CD4-positive, alpha-beta T cell treated with Interleukin-12 subunit alpha and Interleukin-12 subunit beta, for 1 hour (primary cell): ENCODE results near the gene TMPRSS9.

Experiments used
- DNase-seq: peaks from one replicate; pipeline ENCODE4 v3.0.0-alpha.2; 2020

TMPRSS9 gene

DNA sequence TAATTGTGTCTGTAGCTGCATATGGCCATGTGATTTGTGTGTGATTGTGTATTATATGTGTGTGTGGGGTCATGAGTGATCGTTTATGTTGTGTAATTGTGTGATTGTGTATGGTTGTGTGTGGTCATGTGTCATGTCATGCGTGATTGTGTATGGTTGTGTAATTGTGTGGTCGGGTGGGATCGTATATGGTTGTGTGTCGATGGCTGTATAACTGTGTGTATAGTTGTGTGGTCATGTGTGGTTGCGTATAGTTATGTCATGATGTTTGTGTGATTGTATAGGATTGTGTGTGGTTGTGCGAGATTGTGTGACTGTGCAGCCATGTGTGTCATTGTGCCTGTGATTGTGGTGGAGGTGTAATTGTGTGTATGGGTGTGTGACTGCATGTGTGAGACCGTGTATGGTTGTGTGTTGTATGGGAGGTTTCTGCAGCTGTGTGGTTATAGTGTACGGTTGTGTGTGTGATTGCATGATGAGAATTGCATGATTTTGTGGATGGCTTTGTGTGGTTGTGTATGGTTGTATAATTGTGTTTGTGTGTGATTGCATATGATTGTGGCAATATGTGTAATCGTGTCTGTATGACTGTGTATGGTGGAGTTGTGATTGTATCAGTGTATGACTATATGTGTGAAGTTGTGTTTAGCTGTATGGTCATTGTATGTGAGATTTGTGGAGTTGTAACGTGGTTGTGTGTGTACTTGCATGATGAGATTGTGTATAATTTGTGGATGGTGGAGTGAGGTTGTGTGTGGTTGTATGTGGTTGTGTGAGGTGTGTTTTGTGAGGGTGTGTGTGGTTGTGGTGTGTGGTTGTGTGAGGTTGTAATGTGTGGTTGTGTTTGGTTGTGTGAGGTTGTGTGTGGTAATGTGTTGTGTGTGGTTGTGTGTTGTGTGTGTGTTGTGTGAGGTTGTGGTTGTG is 2.2 kb downstream of the TMPRSS9 start:
- DNase-seq: no peak

DNA sequence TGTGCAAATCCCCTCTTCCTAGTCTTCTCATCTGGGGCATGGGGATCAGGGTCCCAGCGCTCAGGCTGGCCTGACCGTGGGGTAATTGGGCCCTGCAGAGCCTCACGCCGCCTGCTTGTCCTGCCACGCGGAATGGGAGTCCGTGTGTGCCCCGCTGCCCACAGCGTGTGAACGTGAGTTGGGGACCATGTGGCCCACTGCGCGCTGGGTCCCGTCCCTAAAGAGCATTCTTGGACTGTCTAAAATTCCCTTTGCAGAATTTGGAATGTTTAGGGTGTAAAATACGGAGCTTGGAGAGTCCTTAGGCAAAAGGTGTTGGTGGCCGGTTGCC is 2.9 kb downstream of the TMPRSS9 start:
- no peak for DNase-seq

DNA sequence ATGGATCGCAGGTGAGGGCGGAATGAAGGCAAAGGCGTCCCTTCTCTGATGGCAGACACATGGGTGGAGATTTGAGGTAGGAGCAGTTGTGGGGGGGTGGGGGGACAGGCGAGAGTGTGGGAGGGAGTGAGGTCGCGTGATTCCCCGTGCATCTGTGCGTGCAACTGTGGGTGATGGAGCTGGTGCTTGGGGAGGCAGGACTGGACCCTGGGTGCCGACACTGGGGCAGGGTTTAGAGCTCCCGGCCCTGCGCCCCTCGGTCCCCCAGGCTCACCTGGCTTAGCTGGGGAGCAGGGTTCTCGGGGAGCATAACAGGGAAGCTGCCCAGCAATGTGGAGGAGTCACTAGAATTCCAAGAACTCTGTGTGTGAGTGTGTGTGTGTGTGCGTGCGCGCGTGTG is 3.4 kb downstream of the TMPRSS9 start:
- DNase-seq: no peak

- DNase-seq: no peak
Observed at GRCh38 chr19:2365201-2365970, 5.3 kb downstream of the TMPRSS9 start.

DNA sequence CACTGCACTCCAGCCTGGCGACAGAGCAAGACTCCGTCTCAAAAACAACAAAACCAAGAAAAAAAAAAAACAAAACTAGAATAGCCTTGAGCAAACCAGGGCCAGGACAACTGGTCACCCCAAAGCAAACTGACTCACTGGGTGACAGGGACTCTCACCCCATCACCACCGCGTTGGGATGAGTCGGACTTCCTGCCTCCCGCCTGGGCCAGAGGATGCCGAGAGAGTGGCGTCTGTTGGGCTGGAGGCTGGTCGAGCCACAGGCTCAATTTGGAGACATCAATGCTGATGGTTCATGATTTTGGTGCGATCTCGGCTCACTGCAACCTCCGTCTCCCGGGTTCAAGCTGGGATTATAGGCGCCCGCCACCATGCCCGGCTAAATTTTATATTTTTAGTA is 11.6 kb downstream of the TMPRSS9 start:
- no peak for DNase-seq

DNA sequence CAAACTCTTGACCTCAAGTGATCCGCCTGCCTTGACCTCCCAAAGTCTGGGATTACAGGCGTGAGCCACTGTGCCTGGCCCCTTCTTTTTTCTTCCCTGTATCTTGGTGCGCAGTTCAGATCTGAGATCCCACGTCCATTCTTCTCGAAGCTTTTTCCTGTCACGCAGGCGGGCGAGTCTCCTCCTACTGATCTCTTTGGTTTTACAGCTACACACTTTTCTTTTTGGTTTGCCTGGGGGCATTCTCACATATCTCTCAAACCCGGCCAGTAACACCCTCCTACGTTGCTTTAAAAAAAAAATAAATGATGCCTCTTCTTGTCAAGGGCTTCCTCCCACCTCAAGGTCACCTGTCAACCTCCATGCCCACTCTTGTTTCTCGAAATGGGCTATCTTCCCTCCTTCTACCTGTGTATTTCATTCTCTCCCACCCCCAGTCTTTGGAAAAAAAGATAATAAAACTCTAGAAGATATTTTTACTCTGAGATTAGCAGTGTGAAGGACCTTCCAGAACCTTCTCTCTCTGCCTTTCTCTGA is 12.1 kb downstream of the TMPRSS9 start:
- no peak for DNase-seq

GRCh38 chr19:2374808-2375207 is 14.7 kb downstream of the TMPRSS9 start:
- DNase-seq: no peak

- DNase-seq: no peak
Observed at GRCh38 chr19:2375353-2376121, 15.5 kb downstream of the TMPRSS9 start.

DNA sequence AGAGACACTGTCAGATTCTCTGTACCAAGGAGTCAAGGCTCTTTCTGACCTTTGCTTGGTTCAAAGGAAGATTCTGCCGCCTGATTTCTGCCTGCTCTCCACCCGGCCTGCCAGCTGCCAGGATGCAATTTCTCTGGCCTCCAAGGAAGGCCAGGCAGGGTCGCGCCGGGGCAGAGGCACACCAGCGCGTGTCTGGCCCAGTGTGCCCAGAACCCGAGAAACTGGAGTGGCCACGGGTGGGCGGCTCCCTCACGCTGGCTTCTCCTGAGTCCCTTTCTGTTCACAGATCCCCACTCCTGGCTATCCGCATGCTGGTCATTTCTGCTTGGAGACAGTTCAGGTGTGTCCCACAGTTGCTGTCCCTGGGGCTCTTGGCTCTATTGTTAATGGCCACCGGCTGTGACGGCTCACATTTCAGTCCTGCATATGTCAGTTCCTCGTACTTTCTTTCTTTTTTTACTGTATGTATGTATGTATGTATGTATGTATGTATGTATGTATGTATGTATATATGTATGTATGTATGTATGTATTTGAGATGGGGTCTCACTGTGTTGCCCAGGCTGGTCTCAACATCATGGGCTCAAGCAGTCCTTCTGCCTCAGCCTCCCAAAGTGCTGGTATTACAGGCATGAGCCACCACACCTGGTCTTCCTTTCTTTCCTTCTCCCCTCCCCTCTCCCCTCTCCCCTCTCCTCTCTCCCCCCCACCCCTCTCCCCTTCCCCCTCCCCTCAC is 16.9 kb downstream of the TMPRSS9 start:
- DNase-seq: no peak

DNA sequence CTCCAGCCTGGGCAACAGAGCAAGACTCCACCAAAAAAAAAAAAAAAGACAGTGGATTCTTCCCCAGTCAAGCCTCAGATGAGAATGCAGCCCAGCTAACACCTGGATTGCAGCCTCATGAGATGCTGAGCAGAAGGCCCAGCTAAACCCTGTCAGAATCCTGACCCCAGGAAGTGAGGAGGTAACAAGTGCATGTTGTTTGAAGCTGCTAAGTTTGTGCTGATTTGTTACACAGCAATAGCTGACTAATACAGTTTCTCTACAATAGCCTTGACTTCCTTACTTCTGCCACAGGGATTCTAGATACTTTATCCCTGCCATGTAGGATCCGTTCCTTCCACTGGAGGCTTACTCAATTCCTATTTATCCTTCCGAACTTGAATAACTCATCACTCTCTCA is 20.5 kb downstream of the TMPRSS9 start:
- no peak for DNase-seq

- DNase-seq: no peak
Observed at GRCh38 chr19:2381148-2381820, 21.2 kb downstream of the TMPRSS9 start.

DNA sequence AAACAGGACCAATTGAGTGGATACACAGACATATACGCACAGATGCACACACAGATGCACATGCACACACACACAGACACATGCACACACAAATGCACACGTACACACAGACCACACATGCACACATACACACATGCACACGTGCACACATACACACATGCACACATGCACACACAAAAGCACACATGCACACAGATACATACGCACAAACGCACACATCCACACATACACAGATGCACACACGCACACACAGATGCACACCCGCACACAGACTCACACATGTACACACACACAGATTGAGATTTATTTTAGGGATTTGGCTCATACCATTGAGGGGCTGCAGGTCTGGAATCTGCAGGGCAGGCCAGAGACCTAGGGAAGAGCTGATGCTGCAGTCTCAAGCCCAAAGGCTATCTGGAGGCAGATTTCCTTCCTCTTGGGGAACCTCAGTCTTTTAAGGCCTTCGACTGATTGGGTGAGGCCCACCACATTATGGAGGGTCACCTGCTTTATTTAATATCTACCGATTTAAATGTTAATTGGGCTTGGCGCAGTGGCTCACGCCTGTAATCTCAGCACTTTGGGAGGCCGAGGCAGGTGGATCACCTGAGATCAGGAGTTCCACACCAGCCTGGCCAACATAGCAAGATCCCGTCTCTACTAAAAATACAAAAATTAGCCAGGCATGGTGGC is 22.6 kb downstream of the TMPRSS9 start:
- no peak for DNase-seq

DNA sequence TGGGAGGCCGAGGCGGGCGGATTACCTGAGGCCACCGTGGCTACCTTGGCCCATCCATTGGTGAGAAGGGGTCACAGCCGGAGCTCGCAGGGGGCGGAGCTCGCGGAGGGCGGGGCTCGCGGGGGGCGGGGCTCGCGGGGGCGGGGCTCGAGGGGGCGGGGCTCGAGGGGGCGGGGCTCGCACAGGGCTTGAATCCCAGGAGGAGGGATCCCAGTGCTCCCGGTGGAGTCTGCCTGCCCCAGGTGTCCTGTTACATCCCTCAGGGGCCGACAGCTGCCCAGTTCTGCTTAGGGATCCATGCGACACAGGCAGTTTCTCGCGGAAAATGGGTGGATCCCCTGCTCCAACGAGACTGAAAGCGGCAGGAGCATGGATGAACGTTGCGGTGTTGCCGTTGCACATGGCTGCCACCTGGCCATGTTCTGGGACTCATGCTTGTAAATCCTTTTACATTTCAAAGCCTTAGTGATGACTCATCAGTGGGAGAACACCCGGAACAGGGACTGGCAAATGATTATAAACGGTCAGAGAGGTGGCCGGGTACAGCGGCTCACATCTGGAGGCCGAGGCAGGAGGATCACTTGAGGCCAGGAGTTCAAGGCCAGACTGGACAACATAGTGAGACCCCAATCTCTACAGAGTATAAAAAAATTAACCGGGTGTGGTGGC is 25.1 kb downstream of the TMPRSS9 start:
- DNase-seq: no peak

DNA sequence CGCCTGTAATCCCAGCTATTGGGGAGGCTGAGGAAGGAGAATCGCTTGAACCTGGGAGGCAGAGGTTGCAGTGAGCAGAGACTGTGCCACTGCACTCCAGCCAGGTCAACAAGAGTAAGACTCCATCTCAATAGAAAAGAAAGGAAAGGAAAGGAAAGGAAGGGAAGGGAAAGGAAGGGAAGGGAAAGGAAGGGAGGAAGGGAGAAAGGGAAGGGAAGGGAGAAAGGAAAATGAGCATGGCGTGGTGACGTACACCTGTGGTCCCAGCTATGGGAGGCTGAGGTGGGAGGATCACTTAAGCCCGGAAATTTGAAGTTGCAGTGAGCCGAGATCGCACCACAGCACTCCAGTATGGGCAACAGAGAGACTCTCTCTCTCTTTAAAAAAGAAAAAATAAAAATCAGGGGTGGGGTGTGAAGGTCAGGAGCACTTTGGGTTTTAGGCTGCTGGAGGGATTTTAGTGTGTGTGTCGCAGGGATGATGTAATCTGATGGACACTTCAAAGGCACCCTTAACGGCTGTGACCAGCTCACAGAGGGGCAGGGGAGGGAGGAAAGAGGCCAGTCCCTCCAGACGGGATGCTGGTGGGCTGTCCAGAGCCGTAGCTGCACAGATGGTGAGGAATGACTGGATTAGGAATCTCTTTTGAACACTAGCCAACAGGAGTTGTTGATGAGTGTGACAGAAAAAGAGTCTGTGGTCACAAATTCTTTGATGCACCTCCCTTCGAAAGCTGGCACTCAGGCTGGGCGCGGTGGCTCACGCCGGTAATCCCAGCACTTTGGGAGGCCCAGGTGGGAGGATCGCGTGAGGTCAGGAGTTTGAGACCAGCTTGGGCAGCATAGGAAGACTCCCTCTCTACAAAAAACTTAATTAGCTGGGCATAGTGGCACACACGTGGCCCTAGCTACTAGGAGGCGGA is 27.6 kb downstream of the TMPRSS9 start:
- DNase-seq: no peak

DNA sequence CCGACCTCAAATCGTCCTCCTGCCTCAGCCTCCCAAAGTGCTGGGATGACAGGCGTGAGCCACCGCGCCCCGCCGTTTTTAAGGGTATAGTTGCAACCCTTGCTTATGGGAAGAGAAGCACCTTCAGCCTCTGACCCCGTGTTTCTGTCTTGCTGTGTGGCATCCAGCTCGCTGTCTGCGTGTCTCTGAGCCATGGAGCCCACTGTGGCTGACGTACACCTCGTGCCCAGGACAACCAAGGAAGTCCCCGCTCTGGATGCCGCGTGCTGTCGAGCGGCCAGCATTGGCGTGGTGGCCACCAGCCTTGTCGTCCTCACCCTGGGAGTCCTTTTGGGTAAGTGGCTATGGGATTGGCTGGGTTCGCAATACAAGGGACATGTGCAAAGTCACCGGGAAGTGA is 29.5 kb downstream of the TMPRSS9 start:
- no peak for DNase-seq

GRCh38 chr19:2391118-2391725 is 31.2 kb downstream of the TMPRSS9 start:
- peak; percentile 72 for DNase-seq

GRCh38 chr19:2392366-2392765 is 32.3 kb downstream of the TMPRSS9 start:
- no peak for DNase-seq

DNA sequence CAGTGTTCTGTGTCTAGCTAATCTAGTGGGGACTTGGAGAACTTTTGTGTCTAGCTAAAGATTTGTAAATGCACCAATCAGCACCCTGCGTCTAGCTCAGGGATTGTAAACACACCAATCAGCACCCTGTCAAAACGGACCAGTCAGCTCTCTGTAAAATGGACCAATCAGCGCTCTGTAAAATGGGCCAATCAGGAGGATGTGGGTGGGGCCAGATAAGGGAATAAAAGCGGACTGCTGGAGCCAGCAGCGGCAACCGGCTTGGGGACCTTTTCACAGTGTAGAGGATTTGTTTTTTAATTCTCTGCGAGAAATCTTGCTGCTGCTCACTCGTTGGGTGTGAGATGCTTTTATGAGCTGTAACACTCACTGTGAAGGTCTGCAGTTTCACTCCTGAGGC is 32.8 kb downstream of the TMPRSS9 start:
- peak; percentile 7 for DNase-seq

GRCh38 chr19:2394054-2394441 is 34.0 kb downstream of the TMPRSS9 start:
- DNase-seq: peak; percentile 28
